ENCODE measurements around the gene IMPDH2.

- no peak for TF ChIP-seq EZH2phosphoT487 (IDR thresholded peaks at IDR 0.05; ENCODE audit: borderline replicate concordance, low read depth, low read length)
- TF ChIP-seq, protein P1, sequence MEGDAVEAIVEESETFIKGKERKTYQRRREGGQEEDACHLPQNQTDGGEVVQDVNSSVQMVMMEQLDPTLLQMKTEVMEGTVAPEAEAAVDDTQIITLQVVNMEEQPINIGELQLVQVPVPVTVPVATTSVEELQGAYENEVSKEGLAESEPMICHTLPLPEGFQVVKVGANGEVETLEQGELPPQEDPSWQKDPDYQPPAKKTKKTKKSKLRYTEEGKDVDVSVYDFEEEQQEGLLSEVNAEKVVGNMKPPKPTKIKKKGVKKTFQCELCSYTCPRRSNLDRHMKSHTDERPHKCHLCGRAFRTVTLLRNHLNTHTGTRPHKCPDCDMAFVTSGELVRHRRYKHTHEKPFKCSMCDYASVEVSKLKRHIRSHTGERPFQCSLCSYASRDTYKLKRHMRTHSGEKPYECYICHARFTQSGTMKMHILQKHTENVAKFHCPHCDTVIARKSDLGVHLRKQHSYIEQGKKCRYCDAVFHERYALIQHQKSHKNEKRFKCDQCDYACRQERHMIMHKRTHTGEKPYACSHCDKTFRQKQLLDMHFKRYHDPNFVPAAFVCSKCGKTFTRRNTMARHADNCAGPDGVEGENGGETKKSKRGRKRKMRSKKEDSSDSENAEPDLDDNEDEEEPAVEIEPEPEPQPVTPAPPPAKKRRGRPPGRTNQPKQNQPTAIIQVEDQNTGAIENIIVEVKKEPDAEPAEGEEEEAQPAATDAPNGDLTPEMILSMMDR (conservative IDR thresholded peaks at IDR 0.05; ENCODE audit: low read length): no peak
Measured at GRCh38 chr3:49025005-49025792, 4.0 kb downstream of the IMPDH2 start.
